Lower leg skin (tissue), 4 donors: ENCODE data around the gene MYH16. TPM values are rescaled to one million over a fixed set of nuclear protein-coding genes. Genes with fewer than 3 reads are reported as not detected.
A peak's percentile ranks its signal among the peaks of the same experiment; 100 is the strongest.
"Not testable (repeated sequence)": the region's sequence is repeated elsewhere in the genome, so short reads cannot be mapped to it uniquely, and the experiment has no call there.

Source experiments
- DNase-seq, 2 donors: peaks; one replicate each; pipeline ENCODE4 v3.0.0-alpha.2; 2019; ENCODE audit warnings: low spot score in 2 of 2
- H3K4me3 ChIP-seq: fragments of 200-600 bp; sonication (generic); 2 replicates; pipeline ENCODE4 v1.5.1; 2017; ENCODE audit warnings: mild to moderate bottlenecking, low read depth; ENCODE audit not compliant: poor library complexity, severe bottlenecking
- POLR2A ChIP-seq, 2 donors: fragments of 450-650 bp; IDR thresholded peaks; one replicate each; pipeline ENCODE4 v1.6.1; 2016 to 2017; ENCODE audit warnings: antibody characterized with exemption in 2 of 2, mild to moderate bottlenecking in 1 of 2, moderate library complexity in 1 of 2
- WGBS, 2 donors: methylation state at CpG; one replicate each; pipeline ENCODE4 v1.1.5; 2018; 5-methylcytosine and 5-hydroxymethylcytosine counted together
- intact Hi-C: fragments of 100-400 bp; cut with DNase I; formaldehyde crosslinking; loops from one replicate; pipeline ENCODE4 v1.15.0; 2023; ENCODE audit warnings: low total_unique reads
- total RNA-seq, 4 donors: library from RNA; depleted of rRNA; stranded (reverse); fragments of >200 nt; gene quantifications; one replicate each; pipeline ENCODE4 v1.1.0, GENCODE V29; 2016
- TF ChIP-seq, protein P1 (sequence below), 3 donors: fragments of 450-650 bp; IDR thresholded peaks; one replicate each; pipeline ENCODE4 v1.5.1; 2016; ENCODE audit warnings: antibody characterized with exemption in 3 of 3, mild to moderate bottlenecking in 3 of 3, moderate library complexity in 2 of 3

The MYH16 gene
- total RNA-seq, 4 donors from 2014 or later, result not detected

DNA sequence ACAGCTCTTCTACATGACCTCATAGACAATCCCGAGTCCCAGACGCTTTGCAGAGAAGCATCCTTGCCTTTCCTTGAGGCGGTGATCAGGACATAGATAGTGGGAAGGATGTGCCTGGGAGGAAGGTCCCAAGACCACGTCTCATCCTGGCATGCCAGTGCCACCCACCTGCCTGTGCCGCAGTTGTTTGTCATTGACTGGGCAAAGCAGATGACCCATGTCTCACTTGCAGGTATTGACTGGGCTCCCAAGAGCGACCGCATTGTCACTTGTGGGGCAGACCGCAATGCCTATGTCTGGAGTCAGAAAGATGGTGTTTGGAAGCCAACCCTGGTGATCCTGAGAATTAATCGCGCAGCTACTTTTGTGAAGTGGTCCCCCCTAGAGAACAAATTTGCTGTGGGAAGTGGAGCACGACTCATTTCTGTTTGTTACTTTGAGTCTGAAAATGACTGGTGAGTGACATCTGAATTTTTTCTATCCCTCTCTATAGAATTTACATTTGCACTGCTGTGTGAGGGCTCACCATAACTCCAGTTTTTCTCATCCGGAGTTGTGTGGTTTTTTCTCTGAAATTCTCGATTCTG, 71.5 kb downstream of the MYH16 start:
- WGBS, 2 donors, result 92 to 93% methylated on average over 13 of the region's 13 CpGs
- intact Hi-C loops, result no loop called here
- no peak overlapping the region for H3K4me3 ChIP-seq
- TF ChIP-seq, protein P1, sequence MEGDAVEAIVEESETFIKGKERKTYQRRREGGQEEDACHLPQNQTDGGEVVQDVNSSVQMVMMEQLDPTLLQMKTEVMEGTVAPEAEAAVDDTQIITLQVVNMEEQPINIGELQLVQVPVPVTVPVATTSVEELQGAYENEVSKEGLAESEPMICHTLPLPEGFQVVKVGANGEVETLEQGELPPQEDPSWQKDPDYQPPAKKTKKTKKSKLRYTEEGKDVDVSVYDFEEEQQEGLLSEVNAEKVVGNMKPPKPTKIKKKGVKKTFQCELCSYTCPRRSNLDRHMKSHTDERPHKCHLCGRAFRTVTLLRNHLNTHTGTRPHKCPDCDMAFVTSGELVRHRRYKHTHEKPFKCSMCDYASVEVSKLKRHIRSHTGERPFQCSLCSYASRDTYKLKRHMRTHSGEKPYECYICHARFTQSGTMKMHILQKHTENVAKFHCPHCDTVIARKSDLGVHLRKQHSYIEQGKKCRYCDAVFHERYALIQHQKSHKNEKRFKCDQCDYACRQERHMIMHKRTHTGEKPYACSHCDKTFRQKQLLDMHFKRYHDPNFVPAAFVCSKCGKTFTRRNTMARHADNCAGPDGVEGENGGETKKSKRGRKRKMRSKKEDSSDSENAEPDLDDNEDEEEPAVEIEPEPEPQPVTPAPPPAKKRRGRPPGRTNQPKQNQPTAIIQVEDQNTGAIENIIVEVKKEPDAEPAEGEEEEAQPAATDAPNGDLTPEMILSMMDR (IDR thresholded peaks at IDR 0.05), result no peak
- no peak for TF ChIP-seq POLR2A (IDR thresholded peaks at IDR 0.05)
- peak in 1 of 2 donors; percentile 78 for DNase-seq

DNA sequence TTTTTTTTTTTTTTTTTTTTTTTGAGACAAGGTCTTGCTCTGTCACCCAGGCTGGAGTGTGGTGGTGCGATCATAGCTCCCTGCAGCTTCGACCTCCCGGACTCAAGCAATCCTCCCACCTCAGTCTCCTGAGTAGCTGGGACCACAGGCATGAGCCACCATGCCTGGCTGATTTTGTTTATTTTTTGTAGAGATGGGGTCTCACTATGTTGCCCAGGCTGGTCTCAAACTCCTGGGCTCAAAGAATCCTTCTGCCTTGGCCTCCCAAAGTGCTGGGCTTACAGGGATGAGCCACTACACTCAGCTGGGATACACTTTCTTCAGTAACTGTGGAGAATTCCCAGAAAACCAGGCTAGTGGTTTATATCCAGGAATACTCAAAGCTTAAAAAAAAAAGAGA, 78.0 kb downstream of the MYH16 start:
- WGBS, 2 donors, result 83 to 97% methylated on average over 3 of the region's 3 CpGs

DNA sequence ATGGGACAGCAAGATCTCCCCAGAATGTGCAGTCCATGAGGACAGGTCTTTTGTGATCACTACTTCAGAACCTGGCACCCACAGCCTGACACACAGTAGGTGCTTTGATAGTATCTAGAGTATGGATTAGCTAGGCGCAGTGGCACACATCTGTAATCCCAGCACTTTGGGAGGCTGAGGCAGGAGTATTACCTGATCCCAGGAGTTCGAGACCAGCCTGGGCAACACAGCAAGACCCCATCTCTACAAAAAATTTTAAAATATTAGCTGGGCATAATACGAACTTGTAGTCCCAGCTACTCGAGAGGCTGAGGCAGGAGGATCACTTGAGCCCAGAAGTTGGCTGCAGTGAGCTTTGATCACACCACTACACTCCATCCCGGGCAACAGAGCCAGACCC, 79.6 kb downstream of the MYH16 start:
- 93 to 97% methylated on average over 5 of the region's 5 CpGs for WGBS, 2 donors
- no peak overlapping the region for H3K4me3 ChIP-seq
- no peak for TF ChIP-seq POLR2A (IDR thresholded peaks at IDR 0.05)
- TF ChIP-seq, protein P1 (IDR thresholded peaks at IDR 0.05), result no peak
- intact Hi-C loops, result no loop called here
- peak in 1 of 2 donors; percentile 53 for DNase-seq

More for the DNA sequence above, 78.0 kb downstream of the MYH16 start:
- peak in 1 of 2 donors; percentile 23 for DNase-seq
- H3K4me3 ChIP-seq, intact Hi-C loops: not testable (repeated sequence)

DNA sequence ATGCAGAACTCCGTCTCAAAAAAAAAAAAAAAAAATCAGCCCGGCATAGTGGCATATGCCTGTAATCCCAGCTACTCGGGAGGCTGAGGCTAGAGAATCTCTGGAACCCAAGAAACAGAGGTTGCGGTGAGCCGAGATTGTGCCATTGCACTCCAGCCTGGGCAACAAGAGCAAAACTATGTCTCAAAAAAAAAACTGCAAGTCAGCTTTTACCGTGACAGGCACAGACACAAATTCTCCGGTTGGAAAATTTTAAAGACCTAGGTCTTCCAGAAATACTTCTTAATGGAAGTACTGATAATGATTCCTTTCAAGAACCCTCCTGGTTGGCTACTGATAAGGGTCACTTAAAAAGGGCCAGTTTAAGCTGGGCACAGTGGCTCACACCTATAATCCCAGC, 82.5 kb downstream of the MYH16 start:
- 93 to 94% methylated on average over 7 of the region's 7 CpGs for WGBS, 2 donors
- no peak overlapping the region for H3K4me3 ChIP-seq
- intact Hi-C loops, result no loop called here
- peak in 1 of 2 donors; percentile 10 for DNase-seq
- TF ChIP-seq, protein P1 (IDR thresholded peaks at IDR 0.05), result no peak
- TF ChIP-seq POLR2A (IDR thresholded peaks at IDR 0.05), result no peak

DNA sequence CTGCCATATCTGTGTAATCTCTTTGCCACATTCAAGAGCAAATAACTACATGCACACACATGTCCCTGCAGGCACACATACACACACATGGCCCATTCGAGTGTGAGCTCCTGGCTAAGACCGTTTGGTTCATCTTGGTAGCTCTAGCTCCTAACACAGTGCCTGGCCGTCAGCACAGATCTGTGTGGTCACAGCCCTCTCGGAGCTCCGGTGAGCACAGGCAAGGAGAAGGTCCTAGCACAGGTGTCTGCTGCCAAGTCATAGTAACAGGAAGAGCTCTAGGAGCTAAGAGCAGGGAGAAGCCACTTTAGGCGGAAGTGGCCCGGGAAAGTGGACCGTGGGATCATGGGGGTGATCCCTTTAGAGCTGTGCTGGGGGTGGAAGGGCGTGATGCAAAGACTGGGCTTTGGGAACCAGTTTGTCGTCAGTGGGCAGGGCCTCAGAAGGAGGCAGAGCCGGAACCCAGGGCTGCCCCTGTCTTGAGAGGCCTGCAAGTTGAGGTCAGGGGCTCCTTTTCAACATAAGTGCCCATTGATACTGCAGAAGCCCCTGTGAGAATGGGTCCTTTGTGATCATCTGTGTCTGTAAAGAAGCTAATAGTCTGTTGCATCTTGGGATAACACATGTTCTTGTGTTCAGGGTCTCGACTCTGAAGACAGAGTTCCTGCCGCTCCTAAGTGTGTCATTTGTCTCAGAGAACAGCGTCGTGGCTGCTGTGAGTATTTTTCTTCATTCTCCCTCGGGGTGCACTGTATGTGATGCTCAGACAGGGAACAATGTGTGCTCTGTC, 85.3 kb downstream of the MYH16 start:
- DNase-seq, result no peak
- intact Hi-C loops, result no loop called here
- 87 to 91% methylated on average over 16 of the region's 16 CpGs for WGBS, 2 donors
- TF ChIP-seq, protein P1 (IDR thresholded peaks at IDR 0.05), result no peak
- TF ChIP-seq POLR2A (IDR thresholded peaks at IDR 0.05), result no peak
- no peak overlapping the region for H3K4me3 ChIP-seq

DNA sequence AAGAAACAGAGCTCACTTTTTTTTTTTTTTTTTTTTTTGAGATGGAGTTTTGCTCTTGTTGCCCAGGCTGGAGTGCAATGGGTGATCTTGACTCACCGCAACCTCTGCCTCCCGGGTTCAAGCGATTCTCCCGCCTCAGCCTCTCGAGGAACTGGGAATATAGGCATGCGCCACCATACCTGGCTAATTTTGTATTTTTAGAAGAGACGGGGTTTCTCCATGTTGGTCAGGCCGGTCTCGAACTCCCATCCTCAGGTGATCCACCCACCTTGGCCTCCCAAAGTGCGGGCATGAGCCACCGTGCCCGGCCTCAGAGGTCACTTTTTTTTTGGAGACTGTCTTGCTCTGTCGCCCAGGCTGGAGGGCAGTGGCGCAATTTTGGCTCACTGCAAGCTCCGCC, 85.9 kb downstream of the MYH16 start:
- H3K4me3 ChIP-seq, intact Hi-C loops, DNase-seq: not testable (repeated sequence)
- 93 to 96% methylated on average over 15 of the region's 15 CpGs for WGBS, 2 donors
